K562 (cell line): ENCODE results near the gene PPM1M. TPM values are rescaled to one million over a fixed set of nuclear protein-coding genes. Genes with fewer than 3 reads are reported as not detected.

Experiments used
- GABPB1 ChIP-seq: sonication (generic); formaldehyde crosslinking; IDR thresholded peaks from 2 replicates; pipeline ENCODE4 v1.8.0; 2022; ENCODE audit warnings: mild to moderate bottlenecking, missing genetic modification reagents
- GTF2B ChIP-seq: IDR thresholded peaks from 2 replicates; pipeline ENCODE4 v1.6.1; 2011; ENCODE audit not compliant: insufficient read length; ENCODE audit errors: extremely low read depth
- KHSRP ChIP-seq: fragments of 450-650 bp; IDR thresholded peaks from 2 replicates; pipeline ENCODE4 v1.6.1; 2017
- MAZ ChIP-seq, 2 experiments: fragments of 450-650 bp in 1 of 2; sonication (generic) in 1 of 2; formaldehyde crosslinking; IDR thresholded peaks in 1 of 2; conservative IDR thresholded peaks in 1 of 2; 2 replicates each; pipeline versions ENCODE4 v1.4.0 to v1.5.0; 2020; ENCODE audit warnings: mild to moderate bottlenecking in 1 of 2, missing genetic modification reagents in 1 of 2
- MCM5 ChIP-seq: fragments of 450-650 bp; IDR thresholded peaks from 2 replicates; pipeline ENCODE4 v1.6.1; 2016; ENCODE audit warnings: low read depth
- POLR2B ChIP-seq: fragments of 450-650 bp; IDR thresholded peaks from 2 replicates; pipeline ENCODE4 v1.6.1; 2018; ENCODE audit warnings: low read depth; ENCODE audit not compliant: partially characterized antibody
- POLR2G ChIP-seq: fragments of 200-400 bp; formaldehyde crosslinking; IDR thresholded peaks from 2 replicates; pipeline ENCODE4 v1.6.1; 2017; ENCODE audit warnings: low read depth, mild to moderate bottlenecking, antibody characterized with exemption, low read length, moderate library complexity
- SAP30 ChIP-seq: fragments of 200-600 bp; sonication (generic); IDR thresholded peaks from 2 replicates; pipeline ENCODE4 v1.6.1; 2012; ENCODE audit warnings: borderline replicate concordance, low read depth, mild to moderate bottlenecking, moderate library complexity, low read length, control low read depth, inconsistent platforms; ENCODE audit not compliant: insufficient read depth, poor library complexity, severe bottlenecking
- SMAD2 ChIP-seq: fragments of 150-350 bp; IDR thresholded peaks from 2 replicates; pipeline ENCODE4 v1.6.1; 2014; ENCODE audit warnings: low read depth, mild to moderate bottlenecking, low read length
- THRAP3 ChIP-seq: fragments of 450-650 bp; IDR thresholded peaks from 2 replicates; pipeline ENCODE4 v1.6.1; 2016; ENCODE audit warnings: mild to moderate bottlenecking, inconsistent platforms, borderline replicate concordance
- UBTF ChIP-seq, 2 experiments: IDR thresholded peaks; 2 replicates each; pipeline ENCODE4 v1.6.1; 2012; ENCODE audit warnings: improper control_type of control experiment in 2 of 2, low read depth in 2 of 2, low read length in 2 of 2, borderline replicate concordance in 1 of 2
- ZBTB9 ChIP-seq: fragments of 450-650 bp; formaldehyde crosslinking; IDR thresholded peaks from 2 replicates; pipeline ENCODE4 v1.4.0; 2020; ENCODE audit warnings: mild to moderate bottlenecking, moderate library complexity
- ZFPM2 ChIP-seq: fragments of 250-450 bp; sonication (Bioruptor Pico); IDR thresholded peaks from 2 replicates; pipeline ENCODE4 v1.5.1; 2022; ENCODE audit warnings: mild to moderate bottlenecking
- ZNF212 ChIP-seq: fragments of 450-650 bp; formaldehyde crosslinking; IDR thresholded peaks from 2 replicates; pipeline ENCODE4 v1.4.0; 2020; ENCODE audit warnings: mild to moderate bottlenecking
- ZNF511 ChIP-seq: sonication (generic); formaldehyde crosslinking; IDR thresholded peaks from 2 replicates; pipeline ENCODE4 v1.8.0; 2022; ENCODE audit warnings: mild to moderate bottlenecking, missing genetic modification reagents
- polyA plus RNA-seq, 8 experiments: library from polyadenylated mRNA; depleted of rRNA in 4 of 8; stranded (reverse) in 5 of 8; unstranded in 3 of 8; fragments of >200 nt; fragmentation: Nextera tagmentation in 2 of 8; fragmentation: Illumina TruSeq in 1 of 8; extraction: Ambion mirVana in 2 of 8; extraction: Trizol in 1 of 8; gene quantifications; 2 replicates each; pipeline versions ENCODE4 v1.2.1 to v1.2.3, GENCODE V29; 2011 to 2014; ENCODE audit warnings: inconsistent platforms in 1 of 8, missing spikeins in 1 of 8
- total RNA-seq, 7 experiments: library from RNA; depleted of rRNA in 6 of 7; stranded (reverse); fragments of >200 nt in 6 of 7; fragmentation: Illumina TruSeq in 2 of 7; extraction: Trizol in 2 of 7; gene quantifications; 2 replicates each; pipeline versions ENCODE4 v1.2.1 to v1.2.3, GENCODE V29; 2011 to 2021; ENCODE audit warnings: low replicate concordance in 1 of 7
- TF ChIP-seq, protein P1 (sequence below): fragments of 450-650 bp; conservative IDR thresholded peaks from 2 replicates; pipeline ENCODE4 v1.6.1; 2016; ENCODE audit warnings: missing genetic modification characterization, low read depth, mild to moderate bottlenecking, control low read depth, missing compliant biosample characterization
- TF ChIP-seq, protein P2 (sequence below): IDR thresholded peaks from 2 replicates; pipeline ENCODE4 v1.6.1; 2016; ENCODE audit warnings: missing genetic modification characterization, missing compliant biosample characterization

The PPM1M gene
- total and polyA plus RNA-seq, 9 of the 15 experiments (the other 6 are each of a cell fraction or from before 2014, with no cell fraction given), result 1.4 to 9.2 (median 4.4) TPM

DNA sequence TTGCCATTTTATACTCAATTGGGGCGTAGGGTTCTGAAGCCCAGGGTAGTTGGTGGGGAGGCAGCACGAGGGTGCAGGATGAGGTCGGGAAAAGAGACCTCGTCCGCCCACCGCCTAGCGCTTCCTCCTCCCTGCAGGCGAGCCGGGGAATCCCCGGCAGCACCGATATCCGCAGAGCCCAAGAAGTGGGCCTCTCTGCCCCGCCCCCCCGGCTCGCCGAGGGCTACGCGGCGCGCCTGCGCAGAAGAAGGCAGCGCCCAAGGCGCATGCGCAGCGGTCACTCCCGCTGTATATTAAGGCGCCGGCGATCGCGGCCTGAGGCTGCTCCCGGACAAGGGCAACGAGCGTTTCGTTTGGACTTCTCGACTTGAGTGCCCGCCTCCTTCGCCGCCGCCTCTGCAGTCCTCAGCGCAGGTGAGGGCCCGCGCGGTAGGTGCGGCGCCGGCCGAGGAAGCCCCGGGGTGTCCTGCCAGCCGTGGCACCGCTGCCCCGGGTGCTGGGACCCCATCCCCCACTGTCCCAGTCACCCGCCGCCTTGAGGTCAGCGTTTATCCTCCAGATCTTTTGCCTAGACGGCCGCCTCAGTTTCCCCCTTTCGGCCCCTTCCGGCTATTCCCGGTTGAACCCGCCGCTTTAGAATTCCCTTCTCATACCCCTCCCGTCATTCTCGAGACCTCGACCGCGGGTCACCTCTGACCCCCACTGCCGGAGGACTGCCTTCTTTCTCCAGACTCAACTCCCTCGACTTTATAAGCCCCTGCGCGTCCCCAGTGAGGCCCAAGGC lies 47.5 kb upstream of the PPM1M start, which contains the start of gene ALAS1 (continued):
- TF ChIP-seq, protein P1, sequence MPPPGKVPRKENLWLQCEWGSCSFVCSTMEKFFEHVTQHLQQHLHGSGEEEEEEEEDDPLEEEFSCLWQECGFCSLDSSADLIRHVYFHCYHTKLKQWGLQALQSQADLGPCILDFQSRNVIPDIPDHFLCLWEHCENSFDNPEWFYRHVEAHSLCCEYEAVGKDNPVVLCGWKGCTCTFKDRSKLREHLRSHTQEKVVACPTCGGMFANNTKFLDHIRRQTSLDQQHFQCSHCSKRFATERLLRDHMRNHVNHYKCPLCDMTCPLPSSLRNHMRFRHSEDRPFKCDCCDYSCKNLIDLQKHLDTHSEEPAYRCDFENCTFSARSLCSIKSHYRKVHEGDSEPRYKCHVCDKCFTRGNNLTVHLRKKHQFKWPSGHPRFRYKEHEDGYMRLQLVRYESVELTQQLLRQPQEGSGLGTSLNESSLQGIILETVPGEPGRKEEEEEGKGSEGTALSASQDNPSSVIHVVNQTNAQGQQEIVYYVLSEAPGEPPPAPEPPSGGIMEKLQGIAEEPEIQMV, result no peak
- no peak for TF ChIP-seq GTF2B
- peak; percentile 34; the same call in 1 of the 2 replicates for TF ChIP-seq ZNF511 (CRISPR knock-in tag)
- no peak for TF ChIP-seq THRAP3
- TF ChIP-seq ZBTB9, result no peak
- peak; percentile 33; the same call in 1 of the 2 replicates for TF ChIP-seq GABPB1 (CRISPR knock-in tag)
- TF ChIP-seq MAZ (CRISPR knock-in tag; conservative IDR thresholded peaks at IDR 0.05 in 1 of 2, IDR thresholded peaks at IDR 0.05 in 1 of 2), result peak; percentile 39 to 82; a peak in 3 of 4 replicates
- no peak for TF ChIP-seq UBTF (IDR thresholded peaks at IDR 0.05; ENCODE audit: borderline replicate concordance in 1 of 2, low read depth in 2 of 2, low read length in 2 of 2)
- TF ChIP-seq POLR2G, result peak; percentile 95
- no peak for TF ChIP-seq SMAD2
- TF ChIP-seq SAP30, result peak; percentile 44
- TF ChIP-seq MCM5, result no peak
- TF ChIP-seq, protein P2, sequence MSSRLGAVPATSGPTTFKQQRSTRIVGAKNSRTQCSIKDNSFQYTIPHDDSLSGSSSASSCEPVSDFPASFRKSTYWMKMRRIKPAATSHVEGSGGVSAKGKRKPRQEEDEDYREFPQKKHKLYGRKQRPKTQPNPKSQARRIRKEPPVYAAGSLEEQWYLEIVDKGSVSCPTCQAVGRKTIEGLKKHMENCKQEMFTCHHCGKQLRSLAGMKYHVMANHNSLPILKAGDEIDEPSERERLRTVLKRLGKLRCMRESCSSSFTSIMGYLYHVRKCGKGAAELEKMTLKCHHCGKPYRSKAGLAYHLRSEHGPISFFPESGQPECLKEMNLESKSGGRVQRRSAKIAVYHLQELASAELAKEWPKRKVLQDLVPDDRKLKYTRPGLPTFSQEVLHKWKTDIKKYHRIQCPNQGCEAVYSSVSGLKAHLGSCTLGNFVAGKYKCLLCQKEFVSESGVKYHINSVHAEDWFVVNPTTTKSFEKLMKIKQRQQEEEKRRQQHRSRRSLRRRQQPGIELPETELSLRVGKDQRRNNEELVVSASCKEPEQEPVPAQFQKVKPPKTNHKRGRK (tag), result no peak
- no peak for TF ChIP-seq ZFPM2
- peak; percentile 89 for TF ChIP-seq POLR2B
- TF ChIP-seq ZNF212 (CRISPR knock-in tag), result no peak
- no peak for TF ChIP-seq KHSRP
